Suprapubic skin (tissue), 3 donors: ENCODE measurements around the gene UBAP1L.

Experiments used
- POLR2A ChIP-seq, 2 donors: fragments of 450-650 bp; IDR thresholded peaks; one replicate each; pipeline ENCODE4 v1.6.1; 2017; ENCODE audit warnings: antibody characterized with exemption in 2 of 2, mild to moderate bottlenecking in 2 of 2, moderate library complexity in 2 of 2
- TF ChIP-seq, protein P1 (sequence below), 2 donors: fragments of 200-600 bp in 1 of 2; fragments of 450-650 bp in 1 of 2; sonication (generic) in 1 of 2; IDR thresholded peaks; one replicate each; pipeline ENCODE4 v1.5.1; 2016 to 2019; ENCODE audit warnings: antibody characterized with exemption in 2 of 2, mild to moderate bottlenecking in 1 of 2, moderate library complexity in 1 of 2

DNA sequence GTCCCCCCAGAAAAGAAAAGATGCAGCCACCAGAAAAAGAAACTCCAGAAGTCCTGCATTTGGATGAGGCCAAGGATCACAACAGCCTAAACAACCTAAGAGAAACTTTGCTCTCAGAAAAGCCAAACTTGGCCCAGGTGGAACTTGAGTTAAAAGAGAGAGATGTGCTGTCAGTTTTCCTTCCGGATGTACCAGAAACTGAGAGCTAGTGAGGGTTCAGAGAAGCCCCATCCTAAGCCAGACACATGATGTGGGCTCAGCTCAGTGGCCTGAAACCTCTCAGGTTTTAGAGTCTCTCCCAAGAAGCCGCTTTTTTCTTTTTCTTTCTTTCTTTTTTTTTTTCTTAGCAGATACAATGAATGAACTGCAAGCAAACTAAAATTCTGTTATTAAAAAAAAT is 62.0 kb downstream of the UBAP1L start:
- TF ChIP-seq POLR2A (IDR thresholded peaks at IDR 0.05) = no peak
- TF ChIP-seq, protein P1, sequence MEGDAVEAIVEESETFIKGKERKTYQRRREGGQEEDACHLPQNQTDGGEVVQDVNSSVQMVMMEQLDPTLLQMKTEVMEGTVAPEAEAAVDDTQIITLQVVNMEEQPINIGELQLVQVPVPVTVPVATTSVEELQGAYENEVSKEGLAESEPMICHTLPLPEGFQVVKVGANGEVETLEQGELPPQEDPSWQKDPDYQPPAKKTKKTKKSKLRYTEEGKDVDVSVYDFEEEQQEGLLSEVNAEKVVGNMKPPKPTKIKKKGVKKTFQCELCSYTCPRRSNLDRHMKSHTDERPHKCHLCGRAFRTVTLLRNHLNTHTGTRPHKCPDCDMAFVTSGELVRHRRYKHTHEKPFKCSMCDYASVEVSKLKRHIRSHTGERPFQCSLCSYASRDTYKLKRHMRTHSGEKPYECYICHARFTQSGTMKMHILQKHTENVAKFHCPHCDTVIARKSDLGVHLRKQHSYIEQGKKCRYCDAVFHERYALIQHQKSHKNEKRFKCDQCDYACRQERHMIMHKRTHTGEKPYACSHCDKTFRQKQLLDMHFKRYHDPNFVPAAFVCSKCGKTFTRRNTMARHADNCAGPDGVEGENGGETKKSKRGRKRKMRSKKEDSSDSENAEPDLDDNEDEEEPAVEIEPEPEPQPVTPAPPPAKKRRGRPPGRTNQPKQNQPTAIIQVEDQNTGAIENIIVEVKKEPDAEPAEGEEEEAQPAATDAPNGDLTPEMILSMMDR (IDR thresholded peaks at IDR 0.05) = no peak
